Measurements from ENCODE around the gene ANGPTL8. TPM values are rescaled to one million over a fixed set of nuclear protein-coding genes. Genes with fewer than 3 reads are reported as not detected.

Gene ANGPTL8
- total RNA-seq, 1 experiment from 2014 or later = not detected

DNA sequence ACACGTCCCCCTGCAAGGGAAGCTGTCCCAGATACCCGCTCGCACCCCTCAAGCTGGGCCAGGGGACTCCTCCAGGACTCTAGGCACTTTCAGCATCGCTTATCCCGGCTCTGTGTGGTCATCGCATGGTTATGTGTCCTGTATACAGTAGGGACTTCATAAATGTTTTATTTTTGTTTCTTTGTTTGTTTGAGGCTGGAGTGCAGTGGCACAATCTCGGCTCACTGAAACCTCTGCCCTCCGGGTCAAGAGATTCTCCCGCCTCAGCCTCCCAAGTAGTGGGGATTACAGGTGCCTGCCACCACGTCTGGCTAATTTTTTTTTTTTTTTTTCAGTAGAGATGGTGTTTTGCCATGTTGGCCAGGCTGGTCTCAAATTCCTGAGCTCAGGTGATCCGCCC is 7.5 kb downstream of the ANGPTL8 start:
- H3K27ac ChIP-seq (ENCODE audit: low read depth, low read length, poor library complexity, severe bottlenecking) = no peak overlapping the region
- BruUV-seq (replicated peaks) = no TSS peak
- TF ChIP-seq, protein P1, sequence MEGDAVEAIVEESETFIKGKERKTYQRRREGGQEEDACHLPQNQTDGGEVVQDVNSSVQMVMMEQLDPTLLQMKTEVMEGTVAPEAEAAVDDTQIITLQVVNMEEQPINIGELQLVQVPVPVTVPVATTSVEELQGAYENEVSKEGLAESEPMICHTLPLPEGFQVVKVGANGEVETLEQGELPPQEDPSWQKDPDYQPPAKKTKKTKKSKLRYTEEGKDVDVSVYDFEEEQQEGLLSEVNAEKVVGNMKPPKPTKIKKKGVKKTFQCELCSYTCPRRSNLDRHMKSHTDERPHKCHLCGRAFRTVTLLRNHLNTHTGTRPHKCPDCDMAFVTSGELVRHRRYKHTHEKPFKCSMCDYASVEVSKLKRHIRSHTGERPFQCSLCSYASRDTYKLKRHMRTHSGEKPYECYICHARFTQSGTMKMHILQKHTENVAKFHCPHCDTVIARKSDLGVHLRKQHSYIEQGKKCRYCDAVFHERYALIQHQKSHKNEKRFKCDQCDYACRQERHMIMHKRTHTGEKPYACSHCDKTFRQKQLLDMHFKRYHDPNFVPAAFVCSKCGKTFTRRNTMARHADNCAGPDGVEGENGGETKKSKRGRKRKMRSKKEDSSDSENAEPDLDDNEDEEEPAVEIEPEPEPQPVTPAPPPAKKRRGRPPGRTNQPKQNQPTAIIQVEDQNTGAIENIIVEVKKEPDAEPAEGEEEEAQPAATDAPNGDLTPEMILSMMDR (conservative IDR thresholded peaks at IDR 0.05; ENCODE audit: low read depth, low read length) = no peak
- TF ChIP-seq EZH2 (IDR thresholded peaks at IDR 0.05; ENCODE audit: borderline replicate concordance, low read depth, low read length, poor library complexity, severe bottlenecking) = no peak
- POLR2A ChIA-PET (ENCODE audit: low non-redundant PET) = no interaction called here
- H3K4me1 ChIP-seq (ENCODE audit: insufficient read depth, low read length, poor library complexity, severe bottlenecking) = peaks cover 5% of the 10 kb centered on the region
- H3K9me3 ChIP-seq (ENCODE audit: low read depth, low read length, poor library complexity, severe bottlenecking) = no peaks in the 10 kb centered on the region
- intact Hi-C loops (cut with micrococcal nuclease; ENCODE audit: unreplicated experiment) = no loop called here
- DNase-seq (ENCODE audit: low spot score) = no peak
- H3K4me3 ChIP-seq (ENCODE audit: low read depth, low read length, poor library complexity, severe bottlenecking) = no peak overlapping the region
- no peaks in the 10 kb centered on the region for H3K36me3 ChIP-seq (ENCODE audit: insufficient read depth, low read length, poor library complexity, severe bottlenecking)
- CTCF ChIA-PET = no interaction called here
- H3K27me3 ChIP-seq (replicated peaks; ENCODE audit: insufficient read depth, low read depth, low read length, poor library complexity) = no peaks in the 10 kb centered on the region

DNA sequence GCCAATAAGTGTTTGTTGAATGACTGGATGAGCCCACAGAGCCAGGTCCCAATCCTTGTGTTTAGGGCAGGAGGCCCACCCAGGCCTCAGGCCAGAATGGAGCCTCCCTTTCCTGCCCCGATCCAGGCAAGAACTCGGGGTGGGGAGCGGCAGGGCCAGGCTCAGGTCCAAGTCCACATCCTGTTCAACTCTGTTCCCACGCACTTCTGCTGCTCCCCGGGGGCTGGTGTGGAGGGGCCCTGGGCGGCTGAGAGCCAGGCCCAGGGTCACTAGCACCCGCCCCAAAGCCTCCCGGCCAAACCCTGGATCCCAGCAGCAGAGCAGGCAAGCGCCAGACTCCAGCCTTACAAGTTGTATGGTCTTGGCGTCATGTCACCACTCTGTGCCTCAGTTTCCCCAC is 8.0 kb downstream of the ANGPTL8 start:
- peaks cover 5% of the 10 kb centered on the region for H3K4me1 ChIP-seq (ENCODE audit: insufficient read depth, low read length, poor library complexity, severe bottlenecking)
- no peaks in the 10 kb centered on the region for H3K27me3 ChIP-seq (replicated peaks; ENCODE audit: insufficient read depth, low read depth, low read length, poor library complexity)
- no peak overlapping the region for H3K27ac ChIP-seq (ENCODE audit: low read depth, low read length, poor library complexity, severe bottlenecking)
- ChIA-PET POLR2A (ENCODE audit: low non-redundant PET) (no interaction called here), CTCF (no interaction called here)
- no peaks in the 10 kb centered on the region for H3K36me3 ChIP-seq (ENCODE audit: insufficient read depth, low read length, poor library complexity, severe bottlenecking)
- DNase-seq (ENCODE audit: low spot score) = no peak
- H3K9me3 ChIP-seq (ENCODE audit: low read depth, low read length, poor library complexity, severe bottlenecking) = no peaks in the 10 kb centered on the region
- H3K4me3 ChIP-seq (ENCODE audit: low read depth, low read length, poor library complexity, severe bottlenecking) = no peak overlapping the region
- TF ChIP-seq EZH2 (IDR thresholded peaks at IDR 0.05; ENCODE audit: borderline replicate concordance, low read depth, low read length, poor library complexity, severe bottlenecking) = no peak
- TF ChIP-seq, protein P1 (conservative IDR thresholded peaks at IDR 0.05; ENCODE audit: low read depth, low read length) = no peak
- no TSS peak for BruUV-seq (replicated peaks)
- intact Hi-C loops (cut with micrococcal nuclease; ENCODE audit: unreplicated experiment) = no loop called here

DNA sequence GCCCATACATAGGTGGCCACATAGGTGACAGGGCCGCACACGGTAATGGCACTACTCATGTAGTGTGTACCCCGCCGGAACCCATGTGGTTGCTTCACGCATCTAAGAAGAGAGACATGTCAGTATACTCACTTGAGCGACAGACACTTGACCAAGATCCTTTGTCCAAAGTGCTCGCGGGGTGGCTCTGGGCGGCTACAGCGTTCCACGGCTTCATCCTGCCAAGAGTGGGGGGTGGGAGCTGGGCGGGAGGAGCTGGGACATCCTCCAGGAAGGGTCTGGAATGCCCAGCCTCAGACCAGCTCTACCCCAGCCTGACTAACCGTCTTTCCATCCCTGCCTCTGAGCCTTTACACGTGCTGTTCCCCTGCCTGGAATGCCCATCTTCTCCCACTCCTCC is 8.5 kb downstream of the ANGPTL8 start:
- H3K9me3 ChIP-seq (ENCODE audit: low read depth, low read length, poor library complexity, severe bottlenecking) = no peaks in the 10 kb centered on the region
- H3K27me3 ChIP-seq (replicated peaks; ENCODE audit: insufficient read depth, low read depth, low read length, poor library complexity) = no peaks in the 10 kb centered on the region
- TF ChIP-seq EZH2 (IDR thresholded peaks at IDR 0.05; ENCODE audit: borderline replicate concordance, low read depth, low read length, poor library complexity, severe bottlenecking) = no peak
- TF ChIP-seq, protein P1 (conservative IDR thresholded peaks at IDR 0.05; ENCODE audit: low read depth, low read length) = no peak
- BruUV-seq (replicated peaks) = no TSS peak
- DNase-seq (ENCODE audit: low spot score) = no peak
- H3K4me3 ChIP-seq (ENCODE audit: low read depth, low read length, poor library complexity, severe bottlenecking) = no peak overlapping the region
- ChIA-PET POLR2A (ENCODE audit: low non-redundant PET) (no interaction called here), CTCF (no interaction called here)
- no peak overlapping the region for H3K27ac ChIP-seq (ENCODE audit: low read depth, low read length, poor library complexity, severe bottlenecking)
- intact Hi-C loops (cut with micrococcal nuclease; ENCODE audit: unreplicated experiment) = no loop called here
- H3K36me3 ChIP-seq (ENCODE audit: insufficient read depth, low read length, poor library complexity, severe bottlenecking) = no peaks in the 10 kb centered on the region
- peaks cover 5% of the 10 kb centered on the region for H3K4me1 ChIP-seq (ENCODE audit: insufficient read depth, low read length, poor library complexity, severe bottlenecking)

Data from A673 (cell line).